ENCODE results near the gene CERS6.

CERS6 gene

DNA sequence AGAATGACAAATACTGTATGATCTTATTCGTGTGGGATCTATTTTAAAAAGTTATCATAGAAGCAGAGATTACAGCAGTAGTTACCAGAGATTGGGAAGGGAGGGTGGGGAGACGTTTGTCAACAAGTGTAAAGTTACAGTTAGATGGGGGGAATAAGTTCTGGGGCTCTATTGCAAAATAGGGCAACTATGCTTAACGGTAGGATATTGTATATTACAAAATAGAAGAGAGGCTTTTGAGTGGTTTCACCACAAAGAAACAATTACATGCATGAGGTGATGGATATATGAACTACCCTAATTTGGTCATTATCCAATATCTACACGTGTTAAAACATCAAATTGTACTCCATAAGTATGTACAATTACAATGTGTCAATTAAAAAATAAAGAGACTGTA, 223.0 kb downstream of the CERS6 start:
- Histone ChIP-seq H4K8ac (ENCODE audit: low read depth, low read length) (no peak overlapping the region), H2AFZ (ENCODE audit: low read length) (no peak overlapping the region), H3K9ac (ENCODE audit: low read depth, low read length, poor library complexity) (no peak overlapping the region), H2BK12ac (ENCODE audit: low read length) (no peak overlapping the region), H3K4ac (ENCODE audit: low read length) (no peak overlapping the region), H2AK5ac (ENCODE audit: low read depth, low read length) (no peak overlapping the region), H3K27ac (replicated peaks; ENCODE audit: low read length) (no peak overlapping the region), H3K27me3 (ENCODE audit: control insufficient read depth in 3 of 3, insufficient read depth in 3 of 3, low read depth in 1 of 3, low read length in 3 of 3) (no peaks in the 10 kb centered on the region), H3K4me1 (ENCODE audit: control insufficient read depth in 2 of 2, insufficient read depth in 1 of 2, low read depth in 1 of 2, low read length in 2 of 2) (peaks cover 0 to 14% of the 10 kb centered on the region in 2 donors), H4K91ac (ENCODE audit: low read depth, low read length, poor library complexity) (no peak overlapping the region), H3K36me3 (replicated peaks in 1 of 2; ENCODE audit: control insufficient read depth in 2 of 2, insufficient read depth in 2 of 2, low read length in 2 of 2) (no peaks in the 10 kb centered on the region), H3K18ac (ENCODE audit: low read length) (no peak overlapping the region), H3K23ac (ENCODE audit: low read depth, low read length, poor library complexity) (no peak overlapping the region), H3K4me3 (ENCODE audit: low read length in 2 of 2) (no peak overlapping the region), H2BK120ac (ENCODE audit: low read depth, low read length) (no peak overlapping the region), H3K9me3 (replicated peaks in 1 of 2; ENCODE audit: control insufficient read depth in 2 of 2, insufficient read depth in 1 of 2, low read depth in 1 of 2, low read length in 2 of 2) (no peaks in the 10 kb centered on the region), H3K14ac (ENCODE audit: low read length) (no peak overlapping the region), H3K4me2 (ENCODE audit: insufficient read depth, low read length, poor library complexity, severe bottlenecking) (no peak overlapping the region), H3K79me1 (ENCODE audit: low read depth, low read length) (no peaks in the 10 kb centered on the region), H2BK5ac (ENCODE audit: low read length) (no peak overlapping the region), H2BK15ac (ENCODE audit: low read length) (no peak overlapping the region)
- WGBS, 2 donors (ENCODE audit: extremely low coverage in 2 of 2, insufficient read length in 2 of 2, insufficient replicate concordance in 1 of 2): no CpG with 5 or more reads among the region's 4 CpGs
- DNase-seq (ENCODE audit: low spot score): no peak

GRCh38 chr2:168679741-168680310, 223.8 kb downstream of the CERS6 start:
- Histone ChIP-seq H3K4me2 (ENCODE audit: insufficient read depth, low read length, poor library complexity, severe bottlenecking) (no peak overlapping the region), H3K79me1 (ENCODE audit: low read depth, low read length) (no peaks in the 10 kb centered on the region), H3K27ac (replicated peaks; ENCODE audit: low read length) (no peak overlapping the region), H3K9me3 (replicated peaks in 1 of 2; ENCODE audit: control insufficient read depth in 2 of 2, insufficient read depth in 1 of 2, low read depth in 1 of 2, low read length in 2 of 2) (no peaks in the 10 kb centered on the region), H3K4me1 (ENCODE audit: control insufficient read depth in 2 of 2, insufficient read depth in 1 of 2, low read depth in 1 of 2, low read length in 2 of 2) (peaks cover 0 to 14% of the 10 kb centered on the region in 2 donors), H3K9ac (ENCODE audit: low read depth, low read length, poor library complexity) (no peak overlapping the region), H3K14ac (ENCODE audit: low read length) (no peak overlapping the region), H3K4me3 (ENCODE audit: low read length in 2 of 2) (no peak overlapping the region), H2BK15ac (ENCODE audit: low read length) (no peak overlapping the region), H2AK5ac (ENCODE audit: low read depth, low read length) (no peak overlapping the region), H4K91ac (ENCODE audit: low read depth, low read length, poor library complexity) (no peak overlapping the region), H3K23ac (ENCODE audit: low read depth, low read length, poor library complexity) (no peak overlapping the region), H4K8ac (ENCODE audit: low read depth, low read length) (no peak overlapping the region), H3K36me3 (replicated peaks in 1 of 2; ENCODE audit: control insufficient read depth in 2 of 2, insufficient read depth in 2 of 2, low read length in 2 of 2) (no peaks in the 10 kb centered on the region), H2BK5ac (ENCODE audit: low read length) (no peak overlapping the region), H3K27me3 (ENCODE audit: control insufficient read depth in 3 of 3, insufficient read depth in 3 of 3, low read depth in 1 of 3, low read length in 3 of 3) (no peaks in the 10 kb centered on the region), H2AFZ (ENCODE audit: low read length) (no peak overlapping the region), H3K4ac (ENCODE audit: low read length) (no peak overlapping the region), H2BK120ac (ENCODE audit: low read depth, low read length) (no peak overlapping the region), H2BK12ac (ENCODE audit: low read length) (no peak overlapping the region), H3K18ac (ENCODE audit: low read length) (no peak overlapping the region)
- no peak for DNase-seq (ENCODE audit: low spot score)
- no CpG with 5 or more reads among the region's 8 CpGs for WGBS, 2 donors (ENCODE audit: extremely low coverage in 2 of 2, insufficient read length in 2 of 2, insufficient replicate concordance in 1 of 2)

DNA sequence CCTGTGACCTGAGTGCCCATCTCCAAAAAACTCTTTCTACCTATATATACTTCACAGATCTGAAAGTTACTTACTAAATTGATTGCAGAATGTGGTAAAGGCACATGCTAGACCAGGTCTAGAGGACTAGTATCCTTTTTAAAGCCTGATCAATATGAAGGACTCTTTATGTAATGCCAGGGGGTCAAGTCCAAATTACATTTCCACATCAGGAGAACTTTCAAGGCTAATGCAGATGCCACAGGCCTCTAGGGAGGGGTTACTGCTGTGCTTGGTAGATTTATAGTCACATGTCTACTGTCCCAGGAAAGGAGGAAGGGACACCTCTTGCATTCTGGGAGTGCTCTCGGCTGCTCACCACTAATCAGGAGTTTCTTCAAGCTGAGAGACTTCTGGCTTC, 227.9 kb downstream of the CERS6 start:
- no peak for DNase-seq (ENCODE audit: low spot score)
- Histone ChIP-seq H3K9me3 (replicated peaks in 1 of 2; ENCODE audit: control insufficient read depth in 2 of 2, insufficient read depth in 1 of 2, low read depth in 1 of 2, low read length in 2 of 2) (no peaks in the 10 kb centered on the region), H3K27ac (replicated peaks; ENCODE audit: low read length) (no peak overlapping the region), H3K4me3 (ENCODE audit: low read length in 2 of 2) (no peak overlapping the region), H2AFZ (ENCODE audit: low read length) (no peak overlapping the region), H4K8ac (ENCODE audit: low read depth, low read length) (no peak overlapping the region), H3K4me1 (ENCODE audit: control insufficient read depth in 2 of 2, insufficient read depth in 1 of 2, low read depth in 1 of 2, low read length in 2 of 2) (peaks cover 5 to 17% of the 10 kb centered on the region in 2 donors), H3K23ac (ENCODE audit: low read depth, low read length, poor library complexity) (no peak overlapping the region), H2BK5ac (ENCODE audit: low read length) (no peak overlapping the region), H2AK5ac (ENCODE audit: low read depth, low read length) (no peak overlapping the region), H2BK15ac (ENCODE audit: low read length) (no peak overlapping the region), H3K36me3 (replicated peaks in 1 of 2; ENCODE audit: control insufficient read depth in 2 of 2, insufficient read depth in 2 of 2, low read length in 2 of 2) (no peaks in the 10 kb centered on the region), H3K18ac (ENCODE audit: low read length) (no peak overlapping the region), H3K9ac (ENCODE audit: low read depth, low read length, poor library complexity) (no peak overlapping the region), H3K14ac (ENCODE audit: low read length) (no peak overlapping the region), H3K27me3 (ENCODE audit: control insufficient read depth in 3 of 3, insufficient read depth in 3 of 3, low read depth in 1 of 3, low read length in 3 of 3) (no peaks in the 10 kb centered on the region), H2BK120ac (ENCODE audit: low read depth, low read length) (no peak overlapping the region), H2BK12ac (ENCODE audit: low read length) (no peak overlapping the region), H3K4me2 (ENCODE audit: insufficient read depth, low read length, poor library complexity, severe bottlenecking) (no peak overlapping the region), H3K4ac (ENCODE audit: low read length) (no peak overlapping the region), H4K91ac (ENCODE audit: low read depth, low read length, poor library complexity) (no peak overlapping the region), H3K79me1 (ENCODE audit: low read depth, low read length) (no peaks in the 10 kb centered on the region)
- no CpG with 5 or more reads among the region's 1 CpG for WGBS, 2 donors (ENCODE audit: extremely low coverage in 2 of 2, insufficient read length in 2 of 2, insufficient replicate concordance in 1 of 2)

DNA sequence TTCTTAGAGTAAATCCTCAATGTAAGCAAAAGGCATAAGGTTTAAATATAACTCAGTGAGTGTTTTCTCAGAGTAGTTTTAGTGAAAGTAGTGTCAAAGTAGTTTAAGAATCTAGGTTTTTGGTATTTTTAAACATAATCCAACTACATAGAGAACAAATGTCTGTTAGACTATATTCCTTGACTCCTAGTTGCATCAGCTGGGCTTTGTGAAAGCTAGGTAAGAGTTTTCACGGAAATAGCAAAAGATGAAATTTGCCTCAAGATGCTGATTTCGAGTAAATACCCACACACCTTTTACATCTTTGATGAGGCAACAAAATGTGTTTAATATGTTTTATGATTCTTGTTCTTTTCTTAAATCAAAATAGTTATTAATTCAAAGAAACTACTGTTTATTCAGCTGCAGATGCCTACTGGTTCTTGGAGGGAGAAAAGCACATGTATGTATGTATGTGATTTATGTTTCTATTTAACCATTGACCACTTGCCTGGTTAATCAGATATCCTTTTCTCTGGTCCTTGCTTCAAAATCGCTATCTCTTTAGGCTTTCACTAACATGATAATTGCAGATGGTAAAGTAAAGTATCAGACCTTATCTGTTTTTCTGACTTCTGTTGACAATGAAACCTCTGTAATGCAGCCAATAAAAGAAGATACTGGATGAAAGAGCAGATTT, 229.0 kb downstream of the CERS6 start:
- no peak overlapping the region for H2BK120ac ChIP-seq (ENCODE audit: low read depth, low read length)
- H2BK15ac ChIP-seq (ENCODE audit: low read length): no peak overlapping the region
- no peak overlapping the region for H3K27ac ChIP-seq (replicated peaks; ENCODE audit: low read length)

More for the DNA sequence above, 229.0 kb downstream of the CERS6 start:
- H2AK5ac ChIP-seq (ENCODE audit: low read depth, low read length): no peak overlapping the region
- H3K79me1 ChIP-seq (ENCODE audit: low read depth, low read length): no peaks in the 10 kb centered on the region
- H3K4me3 ChIP-seq (ENCODE audit: low read length in 2 of 2): no peak overlapping the region
- no peak overlapping the region for H3K9ac ChIP-seq (ENCODE audit: low read depth, low read length, poor library complexity)
- no peak overlapping the region for H3K4ac ChIP-seq (ENCODE audit: low read length)
- no peak overlapping the region for H2BK12ac ChIP-seq (ENCODE audit: low read length)
- no peaks in the 10 kb centered on the region for H3K27me3 ChIP-seq (ENCODE audit: control insufficient read depth in 3 of 3, insufficient read depth in 3 of 3, low read depth in 1 of 3, low read length in 3 of 3)
- no peak overlapping the region for H3K23ac ChIP-seq (ENCODE audit: low read depth, low read length, poor library complexity)
- H3K18ac ChIP-seq (ENCODE audit: low read length): no peak overlapping the region
- H2BK5ac ChIP-seq (ENCODE audit: low read length): no peak overlapping the region
- H3K36me3 ChIP-seq (replicated peaks in 1 of 2; ENCODE audit: control insufficient read depth in 2 of 2, insufficient read depth in 2 of 2, low read length in 2 of 2): no peaks in the 10 kb centered on the region
- DNase-seq (ENCODE audit: low spot score): no peak
- no CpG with 5 or more reads among the region's 3 CpGs for WGBS, 2 donors (ENCODE audit: extremely low coverage in 2 of 2, insufficient read length in 2 of 2, insufficient replicate concordance in 1 of 2)
- H4K8ac ChIP-seq (ENCODE audit: low read depth, low read length): no peak overlapping the region
- H4K91ac ChIP-seq (ENCODE audit: low read depth, low read length, poor library complexity): no peak overlapping the region
- H3K9me3 ChIP-seq (replicated peaks in 1 of 2; ENCODE audit: control insufficient read depth in 2 of 2, insufficient read depth in 1 of 2, low read depth in 1 of 2, low read length in 2 of 2): no peaks in the 10 kb centered on the region
- H2AFZ ChIP-seq (ENCODE audit: low read length): no peak overlapping the region
- no peak overlapping the region for H3K4me2 ChIP-seq (ENCODE audit: insufficient read depth, low read length, poor library complexity, severe bottlenecking)
- H3K14ac ChIP-seq (ENCODE audit: low read length): no peak overlapping the region
- H3K4me1 ChIP-seq (ENCODE audit: control insufficient read depth in 2 of 2, insufficient read depth in 1 of 2, low read depth in 1 of 2, low read length in 2 of 2): peaks cover 5 to 13% of the 10 kb centered on the region in 2 donors

Measured in neuronal stem cell (in vitro differentiated cells).